GM06990 (cell line): ENCODE results near the gene GTPBP1.

Experiments
- DNase-seq: peaks from one replicate; pipeline ENCODE4 v3.0.0-alpha.2; 2011; ENCODE audit not compliant: insufficient read length; ENCODE audit errors: extremely low read depth
- H3K27me3 ChIP-seq: replicated peaks from 2 replicates; pipeline ENCODE4 v1.6.0; 2011; ENCODE audit warnings: low read length; ENCODE audit not compliant: control insufficient read depth, insufficient read depth
- H3K36me3 ChIP-seq: 2 replicates; pipeline ENCODE4 v1.5.1; 2011; ENCODE audit warnings: low read length; ENCODE audit not compliant: control insufficient read depth, insufficient read depth
- H3K4me3 ChIP-seq: replicated peaks from 2 replicates; pipeline ENCODE4 v1.5.1; 2011; ENCODE audit warnings: low read depth, mild to moderate bottlenecking, control low read depth, low read length
- CTCF ChIP-seq: IDR thresholded peaks from 2 replicates; pipeline ENCODE4 v1.5.1; 2011; ENCODE audit warnings: low read length, control low read depth, mild to moderate bottlenecking, inconsistent platforms; ENCODE audit not compliant: insufficient read depth, poor library complexity, severe bottlenecking

Gene GTPBP1

GRCh38 chr22:38696606-38697424 is 8.9 kb upstream of the GTPBP1 start:
- DNase-seq: no peak
- no peaks in the 10 kb centered on the region for H3K36me3 ChIP-seq
- no peak overlapping the region for H3K4me3 ChIP-seq
- H3K27me3 ChIP-seq: no peaks in the 10 kb centered on the region
- no peak for TF ChIP-seq CTCF

- TF ChIP-seq CTCF: no peak
- H3K27me3 ChIP-seq: no peaks in the 10 kb centered on the region
- H3K4me3 ChIP-seq: peak overlapping the region; percentile 10; the same call in 1 of the 2 replicates
- no peak for DNase-seq
- H3K36me3 ChIP-seq: no peaks in the 10 kb centered on the region
Measured at GRCh38 chr22:38697425-38698089, 8.2 kb upstream of the GTPBP1 start.

GRCh38 chr22:38698407-38699094 is 7.2 kb upstream of the GTPBP1 start:
- H3K4me3 ChIP-seq: peak overlapping the region; percentile 84
- H3K36me3 ChIP-seq: no peaks in the 10 kb centered on the region
- TF ChIP-seq CTCF: no peak
- H3K27me3 ChIP-seq: no peaks in the 10 kb centered on the region
- no peak for DNase-seq

GRCh38 chr22:38699143-38699542 is 6.6 kb upstream of the GTPBP1 start:
- no peak for TF ChIP-seq CTCF

GRCh38 chr22:38699784-38700183 is 6.0 kb upstream of the GTPBP1 start:
- DNase-seq: no peak
- peak overlapping the region; percentile 84 for H3K4me3 ChIP-seq
- TF ChIP-seq CTCF: no peak
- H3K36me3 ChIP-seq: no peaks in the 10 kb centered on the region
- no peaks in the 10 kb centered on the region for H3K27me3 ChIP-seq

More at GRCh38 chr22:38699143-38699542, 6.6 kb upstream of the GTPBP1 start:
- Histone ChIP-seq H3K27me3 (no peaks in the 10 kb centered on the region), H3K4me3 (peak overlapping the region; percentile 84), H3K36me3 (no peaks in the 10 kb centered on the region)
- no peak for DNase-seq
